ENCODE results near the gene UTP25. TPM values are rescaled to one million over a fixed set of nuclear protein-coding genes. Genes with fewer than 3 reads are reported as not detected.

Gene UTP25
- total and polyA plus RNA-seq, 8 donors: 1.1 to 10.6 (median 2.2) TPM

DNA sequence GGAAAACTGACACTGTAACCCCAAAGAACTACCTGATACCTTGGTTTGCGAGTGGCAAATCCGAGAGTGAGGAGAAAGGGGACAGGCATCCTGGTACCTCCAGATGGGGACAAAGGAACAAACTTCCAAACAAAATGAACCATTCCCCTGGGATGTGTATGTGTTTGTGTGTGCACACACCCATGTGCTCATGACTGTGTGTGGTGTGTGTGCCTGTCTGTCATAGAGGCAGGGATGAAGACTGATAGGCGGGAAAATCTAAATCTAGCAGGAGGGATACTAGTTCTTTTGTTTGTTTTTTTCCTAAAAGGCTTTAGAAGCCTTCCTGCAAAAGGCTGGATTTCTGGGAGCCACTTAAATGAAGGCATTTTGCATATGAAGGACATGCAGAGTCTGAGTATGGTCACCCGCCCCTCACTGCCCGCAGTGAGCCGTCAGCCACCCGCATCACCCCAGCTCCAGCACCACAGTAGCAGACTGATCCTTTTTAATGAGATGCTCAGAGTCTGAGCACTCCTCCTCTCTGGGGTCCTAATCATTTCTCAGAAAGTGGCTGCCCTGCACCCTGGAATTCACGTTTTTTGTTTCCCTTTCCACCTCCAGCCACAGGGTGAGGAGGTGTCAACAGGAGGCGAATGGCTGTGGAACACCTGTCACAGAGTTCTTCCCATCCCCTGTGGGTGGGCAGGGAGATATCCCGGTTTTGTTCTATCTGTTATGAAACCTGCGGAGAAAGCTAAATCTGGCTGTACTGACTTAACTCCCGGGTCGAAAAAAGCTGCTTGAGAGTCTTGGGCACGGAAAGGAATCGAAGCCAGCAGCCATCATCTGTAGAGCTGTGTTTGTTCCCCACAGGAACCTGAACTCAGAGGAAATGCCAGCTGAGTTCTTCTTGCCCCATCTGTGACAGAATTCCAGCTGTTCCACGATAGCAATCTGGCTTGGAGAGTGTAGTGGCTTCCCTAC is 34.9 kb downstream of the UTP25 start:
- Histone ChIP-seq H3K4me3 (no peak overlapping the region), H3K27me3 (no peaks in the 10 kb centered on the region), H3K9me3 (peaks cover 0 to 18% (median 9%) of the 10 kb centered on the region in 4 donors), H3K27ac (no peak overlapping the region), H3K4me1 (peaks cover 0 to 10% (median 6%) of the 10 kb centered on the region in 4 donors), H3K36me3 (no peaks in the 10 kb centered on the region)
- no peak for DNase-seq
- intact Hi-C loops (cut with DNase I; ENCODE audit: low total_unique reads): loop anchor here (5.0 kb wide), 1 partner anchor 125 kb away; no protein-coding TSS in a partner anchor
- TF ChIP-seq POLR2A (IDR thresholded peaks at IDR 0.05): no peak
- no peak for TF ChIP-seq EP300 (IDR thresholded peaks at IDR 0.05)
- TF ChIP-seq CTCF (IDR thresholded peaks at IDR 0.05): no peak
- 59 to 69% (median 63%) methylated on average over 16 of the region's 16 CpGs for WGBS, 5 donors

GRCh38 chr1:209863766-209864485 is 36.2 kb downstream of the UTP25 start:
- WGBS, 5 donors: 34 to 58% (median 47%) methylated on average over 4 of the region's 4 CpGs
- no peak for DNase-seq
- TF ChIP-seq POLR2A (IDR thresholded peaks at IDR 0.05): no peak
- no peak for TF ChIP-seq POLR2AphosphoS5 (IDR thresholded peaks at IDR 0.05)
- TF ChIP-seq CTCF (IDR thresholded peaks at IDR 0.05): no peak
- TF ChIP-seq EP300 (IDR thresholded peaks at IDR 0.05): no peak
- intact Hi-C loops (cut with DNase I; ENCODE audit: low total_unique reads): loop anchor here (5.0 kb wide), 1 partner anchor 123 kb away; no protein-coding TSS in a partner anchor
- no peaks in the 10 kb centered on the region for H3K27me3 ChIP-seq
- no peak overlapping the region for H3K4me3 ChIP-seq
- peaks cover 0 to 10% (median 6%) of the 10 kb centered on the region in 4 donors for H3K4me1 ChIP-seq
- no peaks in the 10 kb centered on the region for H3K36me3 ChIP-seq
- H3K9me3 ChIP-seq: peaks cover 0 to 21% (median 11%) of the 10 kb centered on the region in 4 donors
- H3K27ac ChIP-seq: no peak overlapping the region

DNA sequence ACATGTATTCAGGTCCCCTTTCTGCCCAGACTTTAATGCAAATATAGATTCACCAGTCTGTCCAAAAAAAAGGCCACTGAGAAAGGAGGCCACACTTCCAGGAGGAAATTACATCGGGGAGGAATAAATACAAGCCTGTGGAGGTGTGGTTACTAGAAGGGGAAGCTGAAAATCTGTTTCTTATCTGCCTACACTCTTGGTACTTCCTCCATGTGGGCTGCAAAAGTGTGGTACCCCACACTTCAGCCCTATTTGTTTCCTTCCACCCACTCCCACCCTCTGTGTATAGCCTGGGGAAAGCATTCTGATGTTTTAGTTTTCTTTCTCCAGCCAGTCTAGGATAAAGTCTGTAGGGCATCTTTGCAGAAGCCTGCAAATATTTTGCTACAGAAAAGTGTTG is 38.4 kb downstream of the UTP25 start:
- H3K36me3 ChIP-seq: no peaks in the 10 kb centered on the region
- intact Hi-C loops (cut with DNase I; ENCODE audit: low total_unique reads): no loop called here
- 44 to 73% (median 67%) methylated on average over 1 of the region's 1 CpG for WGBS, 5 donors
- no peak overlapping the region for H3K4me3 ChIP-seq
- peaks cover 0 to 9% (median 3%) of the 10 kb centered on the region in 4 donors for H3K4me1 ChIP-seq
- peaks cover 0 to 21% (median 11%) of the 10 kb centered on the region in 4 donors for H3K9me3 ChIP-seq
- DNase-seq: no peak
- no peak overlapping the region for H3K27ac ChIP-seq
- TF ChIP-seq EP300 (IDR thresholded peaks at IDR 0.05) (no peak), POLR2A (IDR thresholded peaks at IDR 0.05) (no peak), CTCF (IDR thresholded peaks at IDR 0.05) (no peak), POLR2AphosphoS5 (IDR thresholded peaks at IDR 0.05) (no peak)
- no peaks in the 10 kb centered on the region for H3K27me3 ChIP-seq

Data from stomach (tissue), 9 donors.